ENCODE results near the gene DIDO1. TPM values are rescaled to one million over a fixed set of nuclear protein-coding genes. Genes with fewer than 3 reads are reported as not detected.

Gene DIDO1
- total RNA-seq, 1 donor from 2014 or later, result 53.6 TPM

DNA sequence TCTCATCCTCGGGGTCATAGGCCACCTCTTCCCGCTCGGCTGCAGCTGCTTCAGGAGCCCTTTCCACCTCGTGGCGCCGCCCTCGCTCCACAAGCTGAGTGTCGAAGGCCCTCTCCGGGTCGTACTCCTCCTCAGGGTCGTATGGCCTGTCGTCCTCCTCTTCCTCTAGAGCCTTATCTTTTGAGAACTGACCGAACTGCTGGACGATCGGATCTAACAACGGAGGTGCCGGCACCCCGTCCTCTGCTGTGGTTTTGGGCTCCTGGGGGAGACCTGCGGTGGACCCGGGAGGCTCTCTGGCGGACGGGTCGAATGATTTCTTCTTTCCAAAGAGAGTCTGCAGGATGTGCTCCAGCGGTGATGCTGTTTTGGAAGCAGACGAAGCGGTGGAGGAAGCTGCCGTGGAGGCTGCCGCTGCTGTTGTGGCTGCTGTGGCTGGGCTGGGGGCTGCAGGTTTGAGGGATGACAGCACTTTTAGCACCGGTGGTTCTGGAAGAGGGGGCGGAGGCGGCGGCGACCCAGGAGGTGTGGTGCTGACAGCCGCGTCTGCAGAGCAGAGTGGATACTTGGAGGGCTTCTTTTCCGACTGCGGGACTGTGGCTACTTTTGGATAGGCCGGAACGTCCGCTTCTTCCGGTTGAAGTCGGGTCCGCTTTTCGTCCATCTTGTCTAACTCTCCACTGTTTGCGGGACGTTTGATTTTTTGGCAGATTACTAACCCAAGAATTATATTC lies 44.5 kb downstream of the DIDO1 start:
- DNase-seq (ENCODE audit: extremely low spot score, unreplicated experiment), result no peak
- Mint-ChIP-seq H3K4me3 (ENCODE audit: unreplicated experiment) (no peak overlapping the region), H3K9me3 (ENCODE audit: unreplicated experiment) (no peaks in the 10 kb centered on the region), H3K27ac (ENCODE audit: unreplicated experiment) (no peak overlapping the region), H3K4me1 (ENCODE audit: unreplicated experiment) (peaks cover 4% of the 10 kb centered on the region), H3K27me3 (ENCODE audit: unreplicated experiment) (no peaks in the 10 kb centered on the region), H3K36me3 (ENCODE audit: unreplicated experiment) (peaks cover 13% of the 10 kb centered on the region)
- no peak for TF ChIP-seq CTCF (IDR thresholded peaks at IDR 0.05)

DNA sequence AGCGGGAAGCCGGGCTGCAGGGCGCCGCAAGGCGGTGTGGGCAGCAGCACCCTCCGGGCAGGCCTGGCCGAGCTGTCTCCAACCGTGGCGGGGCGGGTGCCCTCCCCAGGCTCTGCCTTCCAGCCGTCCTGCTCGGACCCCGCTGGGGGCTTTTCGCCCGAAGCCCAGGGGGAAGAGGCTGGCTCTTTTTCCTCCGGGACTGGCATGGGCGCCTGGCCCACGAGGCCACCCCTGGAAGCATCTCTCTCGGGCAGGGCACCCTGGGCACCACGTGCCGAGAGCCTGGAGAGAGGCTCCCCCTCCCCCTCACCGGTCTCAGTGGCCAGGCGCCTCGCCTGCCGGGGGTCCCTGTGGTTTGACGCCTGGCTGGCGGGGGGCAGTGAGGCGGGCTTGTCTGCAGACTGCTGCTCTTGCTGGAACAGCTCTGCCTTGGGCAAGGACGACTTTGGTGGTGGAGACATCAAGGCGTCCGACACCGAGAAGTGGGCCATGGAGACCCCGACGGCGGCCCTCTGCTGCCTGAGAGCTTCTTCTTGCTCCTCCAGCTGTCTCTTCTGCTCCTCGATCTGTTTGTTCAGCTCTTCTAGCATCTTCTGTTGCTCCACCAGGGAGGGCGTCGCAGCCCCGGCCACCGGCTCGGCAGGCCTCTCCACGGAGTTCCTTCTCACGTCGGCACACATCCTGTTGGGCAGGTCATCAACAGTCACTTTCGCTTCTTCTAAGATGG lies 45.2 kb downstream of the DIDO1 start:
- Mint-ChIP-seq H3K36me3 (ENCODE audit: unreplicated experiment) (peaks cover 9% of the 10 kb centered on the region), H3K4me3 (ENCODE audit: unreplicated experiment) (no peak overlapping the region), H3K27me3 (ENCODE audit: unreplicated experiment) (no peaks in the 10 kb centered on the region), H3K27ac (ENCODE audit: unreplicated experiment) (no peak overlapping the region), H3K4me1 (ENCODE audit: unreplicated experiment) (peaks cover 4% of the 10 kb centered on the region), H3K9me3 (ENCODE audit: unreplicated experiment) (no peaks in the 10 kb centered on the region)
- DNase-seq (ENCODE audit: extremely low spot score, unreplicated experiment), result no peak
- no peak for TF ChIP-seq CTCF (IDR thresholded peaks at IDR 0.05)

- Mint-ChIP-seq H3K4me3 (ENCODE audit: unreplicated experiment) (no peak overlapping the region), H3K36me3 (ENCODE audit: unreplicated experiment) (peaks cover 9% of the 10 kb centered on the region), H3K27ac (ENCODE audit: unreplicated experiment) (no peak overlapping the region), H3K27me3 (ENCODE audit: unreplicated experiment) (no peaks in the 10 kb centered on the region), H3K4me1 (ENCODE audit: unreplicated experiment) (peaks cover 12% of the 10 kb centered on the region), H3K9me3 (ENCODE audit: unreplicated experiment) (no peaks in the 10 kb centered on the region)
- no peak for DNase-seq (ENCODE audit: extremely low spot score, unreplicated experiment)
- no peak for TF ChIP-seq CTCF (IDR thresholded peaks at IDR 0.05)
Measured at GRCh38 chr20:62880147-62880934, 46.0 kb downstream of the DIDO1 start.

DNA sequence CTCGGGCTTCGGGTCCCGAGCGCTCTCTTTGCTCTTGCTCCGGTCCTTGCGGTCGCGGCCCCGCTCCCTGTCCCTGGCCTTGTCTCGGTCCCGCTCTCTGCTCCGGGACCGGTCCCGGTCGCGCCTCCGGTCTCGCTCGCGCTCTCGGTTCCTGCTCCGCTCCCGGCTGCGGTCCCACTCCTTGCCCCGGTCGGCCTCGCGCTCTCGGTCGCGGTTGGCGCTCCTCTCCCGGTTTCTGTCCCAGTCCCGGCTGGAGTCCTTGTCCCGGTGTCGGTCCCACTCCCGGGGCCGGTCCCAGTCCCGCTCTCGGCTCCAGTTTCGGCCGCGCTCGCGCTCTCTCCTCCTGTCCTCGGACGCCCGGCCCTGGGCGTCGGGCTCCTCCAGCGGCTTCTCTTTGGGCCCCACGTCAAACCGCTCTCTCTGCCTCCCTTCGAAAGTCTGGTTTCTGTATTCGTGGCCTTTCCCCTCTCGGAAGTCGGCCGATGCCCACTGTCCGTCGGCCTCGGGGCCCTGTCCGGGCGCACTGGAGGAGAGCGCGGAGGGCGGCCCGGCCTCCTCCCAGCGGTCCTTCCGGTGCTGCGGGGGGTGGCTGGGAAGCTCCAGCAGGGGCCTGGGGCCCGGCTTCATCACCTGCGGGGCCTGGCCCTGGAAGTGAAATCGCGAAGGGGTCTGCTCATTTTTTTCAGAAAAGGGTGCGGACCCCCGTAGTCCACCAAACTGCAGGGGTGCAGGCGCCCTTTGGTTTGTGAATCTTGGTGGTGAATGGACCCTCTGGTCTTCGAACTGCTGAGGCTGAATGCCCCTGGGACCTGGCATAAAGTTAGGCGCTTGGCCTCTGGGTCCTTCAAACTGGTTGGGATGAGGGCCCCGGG lies 46.8 kb downstream of the DIDO1 start:
- Mint-ChIP-seq H3K4me1 (ENCODE audit: unreplicated experiment) (peaks cover 15% of the 10 kb centered on the region), H3K36me3 (ENCODE audit: unreplicated experiment) (peaks cover 9% of the 10 kb centered on the region), H3K4me3 (ENCODE audit: unreplicated experiment) (no peak overlapping the region), H3K27ac (ENCODE audit: unreplicated experiment) (no peak overlapping the region), H3K9me3 (ENCODE audit: unreplicated experiment) (no peaks in the 10 kb centered on the region), H3K27me3 (ENCODE audit: unreplicated experiment) (no peaks in the 10 kb centered on the region)
- no peak for DNase-seq (ENCODE audit: extremely low spot score, unreplicated experiment)
- no peak for TF ChIP-seq CTCF (IDR thresholded peaks at IDR 0.05)

All from osteocyte (in vitro differentiated cells).